MV-4-11 (cell line): Measurements from ENCODE around the gene IL11.

Source experiments
- DNase-seq: peaks from one replicate; lab custom pipeline; 2025; lab: John Stamatoyannopoulos, UW

IL11 gene

GRCh38 chr19:55350620-55351315, 19.5 kb downstream of the IL11 start:
- no peak for DNase-seq

GRCh38 chr19:55348317-55349034, 21.8 kb downstream of the IL11 start:
- DNase-seq, result no peak

DNA sequence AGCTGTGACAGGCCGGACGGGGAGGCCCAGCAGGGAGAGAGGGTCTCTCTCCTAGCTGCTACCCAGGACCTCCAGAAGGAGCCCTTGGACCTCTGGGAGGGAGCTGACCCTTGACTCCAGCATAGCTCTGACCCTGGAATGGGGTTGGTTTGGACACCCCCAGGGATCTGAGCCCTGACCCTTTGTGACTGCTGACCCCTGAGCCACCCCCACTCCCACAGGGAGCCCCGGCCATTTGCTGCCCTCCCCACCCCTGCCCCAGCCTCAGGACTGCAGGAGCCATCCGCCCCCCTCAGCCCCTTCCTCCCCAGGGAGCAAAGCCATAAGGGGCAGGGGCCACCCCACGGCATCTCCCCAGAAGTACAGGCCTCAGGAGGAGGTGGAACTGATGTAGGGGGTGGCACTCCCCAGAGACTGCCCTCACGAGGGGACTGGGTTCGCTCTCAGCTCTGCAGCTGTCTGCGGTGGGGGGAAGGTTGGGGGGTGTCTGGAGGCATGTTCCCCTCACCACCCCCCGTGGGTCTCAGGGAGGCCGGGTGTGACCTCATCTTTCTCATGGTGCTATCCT, 22.7 kb downstream of the IL11 start:
- DNase-seq, result no peak

DNA sequence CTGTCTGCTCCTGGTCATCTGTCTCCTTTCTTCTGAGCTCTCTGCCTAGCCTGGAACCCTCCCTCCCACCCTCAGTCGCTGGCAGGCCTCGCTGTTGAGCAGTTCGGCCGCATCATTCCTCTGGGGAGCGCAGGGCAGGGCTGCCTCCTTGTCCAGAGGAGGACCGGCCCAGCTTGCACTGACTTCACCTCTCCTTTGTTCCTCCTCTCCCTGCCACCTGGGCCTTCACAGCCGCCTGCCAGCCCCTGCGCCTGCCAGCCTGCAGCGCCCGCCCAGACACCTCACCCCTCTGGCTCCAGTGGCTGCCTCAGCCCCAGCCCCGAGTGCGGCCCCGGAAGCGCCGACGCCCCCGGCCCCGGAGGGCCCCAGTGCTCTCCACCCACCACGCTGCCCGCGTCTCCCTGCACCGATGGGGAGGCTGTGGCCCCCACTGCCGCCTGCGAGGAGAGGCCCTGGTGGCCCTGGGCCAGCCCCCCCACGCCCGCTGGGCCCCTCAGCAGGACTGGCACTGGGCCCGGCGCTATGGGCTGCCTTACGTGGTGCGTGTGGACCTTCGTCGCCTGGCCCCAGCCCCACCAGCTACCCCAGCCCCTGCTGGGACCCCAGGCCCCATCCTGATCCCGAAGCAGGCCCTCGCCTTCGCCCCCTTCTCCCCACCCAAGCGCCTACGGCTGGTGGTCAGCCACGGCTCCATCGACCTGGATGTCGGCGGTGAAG, 23.4 kb downstream of the IL11 start:
- DNase-seq, result no peak

DNA sequence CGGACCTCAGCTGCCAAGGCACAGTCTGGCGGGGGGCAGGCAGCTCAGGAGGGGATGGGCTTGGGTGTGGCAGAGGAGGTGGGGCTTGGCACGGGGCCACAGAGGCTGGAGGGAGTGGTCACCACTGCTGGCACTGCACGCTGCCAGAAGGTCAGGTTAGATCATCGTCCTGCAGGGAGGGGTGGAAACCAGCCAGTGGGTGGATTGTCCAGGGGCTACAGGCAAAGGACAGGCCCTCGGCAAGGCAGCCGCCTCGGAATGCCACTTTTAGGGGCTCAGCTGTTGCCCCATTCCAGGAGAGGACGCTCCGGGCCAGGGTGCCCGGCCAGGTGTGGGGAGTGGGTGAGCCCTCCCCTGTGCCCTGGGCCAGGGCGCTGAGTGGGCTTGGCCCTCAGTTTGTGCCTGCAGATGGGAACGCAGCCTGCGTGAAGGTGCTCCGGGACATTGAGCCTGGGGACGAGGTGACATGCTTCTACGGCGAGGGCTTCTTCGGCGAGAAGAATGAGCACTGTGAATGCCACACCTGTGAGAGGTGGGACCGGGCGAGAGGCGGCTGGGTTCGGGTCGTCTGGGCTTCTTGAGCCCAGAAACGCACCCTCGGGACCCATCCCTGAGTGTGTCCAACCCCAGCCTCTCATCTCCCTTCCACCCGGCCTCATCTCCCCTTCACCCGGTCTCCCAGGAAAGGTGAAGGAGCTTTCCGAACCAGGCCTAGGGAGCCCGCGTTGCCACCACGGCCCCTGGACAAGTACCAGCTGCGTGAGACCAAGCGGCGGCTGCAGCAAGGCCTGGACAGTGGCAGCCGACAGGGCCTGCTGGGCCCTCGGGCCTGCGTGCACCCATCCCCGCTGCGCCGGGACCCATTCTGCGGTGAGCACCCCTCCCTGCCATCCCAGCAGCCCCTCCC, 24.2 kb downstream of the IL11 start:
- DNase-seq, result no peak

DNA sequence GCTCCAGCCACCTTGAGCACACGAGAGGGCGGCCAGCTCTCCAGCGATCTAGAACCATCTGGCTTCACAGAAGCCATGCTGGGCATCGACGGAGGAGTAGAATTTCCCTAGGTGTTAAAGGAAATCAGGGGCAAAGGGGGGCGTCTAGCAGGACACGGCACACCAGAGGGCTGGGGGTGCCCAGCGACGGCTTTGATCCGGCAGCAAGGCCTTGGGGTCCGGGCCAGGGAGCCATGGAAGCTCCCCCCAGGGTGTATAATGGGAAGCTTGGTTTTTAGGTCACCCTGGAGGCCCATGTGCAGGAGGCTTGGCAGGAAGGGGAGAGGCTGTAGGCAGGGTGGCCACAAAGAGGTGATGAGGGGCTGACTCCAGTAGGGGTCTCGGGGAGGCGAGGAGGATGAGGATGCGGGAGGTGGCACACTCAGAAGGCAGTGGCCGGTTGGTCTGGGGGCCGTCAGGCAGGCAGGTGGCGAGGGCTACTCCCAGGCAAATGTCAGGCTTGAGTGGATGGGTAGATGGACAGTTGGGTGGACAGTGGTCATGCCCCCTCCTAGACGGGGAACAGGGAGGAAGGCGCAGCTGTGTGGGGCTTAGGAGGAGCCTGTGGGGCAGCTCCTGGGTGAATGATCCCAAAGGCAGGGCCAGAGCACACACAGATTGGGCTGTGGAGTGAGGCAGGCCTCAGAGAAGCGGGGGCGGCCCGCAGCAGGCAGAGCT, 25.0 kb downstream of the IL11 start:
- no peak for DNase-seq

DNA sequence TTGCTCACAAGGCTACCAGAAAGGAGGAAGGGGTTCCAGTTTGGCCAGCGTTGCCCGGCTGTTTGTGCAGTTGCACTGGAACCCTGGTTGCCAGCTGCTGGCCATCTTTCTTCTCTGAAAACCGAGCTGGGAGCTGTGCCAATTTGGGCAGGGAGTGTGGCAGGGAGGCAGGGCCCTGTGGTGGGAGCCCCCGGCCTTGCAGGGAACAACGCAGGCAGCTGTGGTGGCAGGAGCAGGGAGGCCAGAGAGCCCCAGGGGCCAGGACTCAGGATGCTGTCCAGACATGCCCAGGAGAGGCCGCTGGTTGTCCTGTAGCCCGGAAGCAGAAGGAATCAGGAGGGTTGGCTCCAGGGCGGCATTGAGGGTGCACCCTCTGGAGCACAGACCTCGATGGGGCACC, 25.8 kb downstream of the IL11 start:
- no peak for DNase-seq

DNA sequence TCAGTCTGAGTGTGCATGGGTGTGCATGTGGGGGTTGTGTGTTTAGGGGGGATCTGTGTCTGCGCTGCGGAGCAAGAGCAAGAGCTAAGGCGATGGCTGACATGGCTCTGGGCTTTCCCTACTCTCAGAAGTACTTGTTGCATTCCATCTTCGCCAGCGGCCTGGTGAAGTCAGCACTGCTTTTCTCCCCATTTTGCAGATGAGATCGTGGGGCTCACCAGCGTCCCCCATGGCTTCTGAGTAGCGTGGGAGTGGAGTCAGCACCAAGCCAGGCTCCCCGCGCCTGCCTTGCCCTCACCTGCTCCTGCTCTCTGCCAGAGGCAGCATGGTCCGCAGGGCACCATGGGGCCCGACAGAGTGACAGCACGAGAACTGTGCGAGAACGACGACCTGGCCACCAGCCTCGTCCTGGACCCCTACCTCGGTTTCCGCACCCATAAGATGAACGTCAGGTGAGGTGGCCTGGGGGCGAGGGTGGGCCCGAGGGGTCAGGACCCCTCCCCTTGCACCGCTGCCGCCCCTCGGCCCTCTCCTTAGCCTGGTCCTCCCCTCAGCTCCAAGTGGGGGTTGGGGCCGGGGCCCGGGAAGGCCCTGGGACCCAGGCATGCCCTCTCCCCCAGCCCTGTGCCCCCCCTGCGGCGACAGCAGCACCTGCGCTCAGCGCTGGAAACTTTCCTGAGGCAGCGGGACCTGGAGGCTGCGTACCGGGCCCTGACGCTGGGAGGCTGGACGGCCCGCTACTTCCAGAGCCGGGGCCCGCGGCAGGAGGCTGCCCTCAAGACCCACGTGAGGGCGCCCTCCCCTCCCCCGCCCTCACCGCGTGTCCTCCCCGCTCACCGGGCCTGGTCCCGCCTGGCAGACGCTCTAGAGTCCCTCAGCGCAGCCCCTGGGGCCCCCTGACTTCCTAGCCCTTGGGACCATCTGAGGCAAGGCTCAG, 28.4 kb downstream of the IL11 start:
- no peak for DNase-seq

DNA sequence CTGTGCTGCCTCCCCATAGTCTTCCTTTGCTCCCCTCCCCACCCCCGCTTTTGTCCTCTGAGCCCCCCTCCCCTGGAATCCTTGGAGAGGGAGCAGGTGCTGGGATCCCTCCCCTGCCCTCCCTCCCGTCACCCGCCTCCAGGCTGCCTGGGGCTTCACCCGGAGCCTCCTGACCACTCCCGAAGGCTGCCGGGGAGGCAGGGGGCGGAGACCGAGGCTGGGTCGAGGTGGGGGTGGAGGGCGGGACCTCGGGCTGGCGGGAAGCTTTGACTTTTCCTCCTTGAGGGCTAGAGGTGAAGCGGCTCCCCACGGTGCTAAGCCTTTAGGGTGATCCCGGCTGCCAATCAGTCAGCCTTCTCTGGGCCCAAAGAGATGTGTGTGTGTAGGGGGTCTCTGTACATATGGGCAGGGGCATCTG, 29.1 kb downstream of the IL11 start:
- peak; percentile 52 for DNase-seq

GRCh38 chr19:55340784-55341147, 29.5 kb downstream of the IL11 start:
- no peak for DNase-seq

GRCh38 chr19:55339889-55340783, 30.1 kb downstream of the IL11 start:
- DNase-seq, result no peak

GRCh38 chr19:55339105-55339888, 31.0 kb downstream of the IL11 start, which contains the start of gene KMT5C:
Gene KMT5C, plus strand, starts transcription at chr19:55339876. Its CDS starts 2,061 bp downstream, at chr19:55341937.
- peak; percentile 100 for DNase-seq

GRCh38 chr19:55336101-55336500, 34.2 kb downstream of the IL11 start:
- DNase-seq, result no peak

DNA sequence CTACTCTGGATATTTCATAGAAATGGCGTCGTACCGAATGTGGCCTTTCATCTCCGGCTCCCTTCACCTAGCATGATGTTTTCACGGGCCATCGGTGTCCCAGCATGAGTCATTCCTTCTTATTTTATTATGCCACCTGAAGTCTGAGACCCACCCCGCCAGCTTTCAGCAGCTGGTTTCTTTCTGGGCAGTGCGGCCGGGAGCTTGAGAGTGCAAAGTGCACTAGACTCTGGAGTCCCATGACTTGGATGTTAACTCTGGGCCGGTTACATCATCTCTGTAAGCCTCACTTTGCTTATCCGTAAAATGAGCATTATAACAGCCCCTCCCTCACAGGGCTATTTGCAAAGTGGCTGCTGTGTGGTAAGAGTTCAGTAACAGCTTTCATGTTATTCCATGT, 36.4 kb downstream of the IL11 start:
- DNase-seq, result peak; percentile 29

DNA sequence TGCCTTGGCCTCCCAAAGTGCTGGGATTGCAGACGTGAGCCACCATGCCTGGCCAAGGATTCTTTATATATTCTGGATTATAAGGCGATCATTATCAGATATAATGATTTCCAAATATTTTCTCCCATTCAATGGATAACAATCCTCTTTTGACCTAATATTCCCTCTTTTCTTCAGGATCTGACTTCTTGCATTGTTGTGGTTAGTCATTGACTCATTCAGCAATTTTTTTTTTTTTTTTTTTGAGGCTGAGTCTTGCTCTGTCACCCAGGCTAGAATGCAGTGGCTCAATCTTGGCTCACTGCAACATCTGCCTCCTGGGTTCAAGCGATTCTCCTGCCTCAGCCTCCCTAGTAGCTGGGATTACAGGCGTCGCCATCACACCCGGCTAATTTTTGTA, 40.5 kb downstream of the IL11 start:
- DNase-seq, result peak; percentile 25

GRCh38 chr19:55328774-55329318, 41.4 kb downstream of the IL11 start:
- peak; percentile 49 for DNase-seq

DNA sequence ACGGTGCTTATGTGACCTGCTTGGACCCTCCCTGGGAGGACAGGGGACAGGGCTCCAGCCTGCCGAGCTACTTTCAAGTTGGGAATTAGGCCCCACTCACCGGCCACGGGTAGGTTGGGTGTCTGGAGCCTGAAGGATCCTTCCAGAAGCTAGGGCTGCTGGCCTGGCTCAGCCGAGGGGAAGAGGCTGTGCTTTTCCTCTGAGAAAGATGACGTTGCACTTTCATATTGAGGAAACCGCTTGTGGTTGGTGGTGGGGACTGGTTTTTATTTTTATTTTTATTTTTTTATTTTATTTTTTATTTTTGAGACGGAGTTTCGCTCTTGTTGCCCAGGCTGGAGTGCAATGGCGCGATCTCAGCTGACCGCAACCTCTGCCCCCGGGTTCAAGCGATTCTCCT, 45.1 kb downstream of the IL11 start, which contains the start of gene TMEM150B:
Gene TMEM150B (minus strand): TSS at position 170 of the 400 bp plus-strand sequence. CDS start 4,305 bp downstream, outside the sequence.
- DNase-seq, result peak; percentile 69
